Tibial nerve (tissue), 4 donors: ENCODE measurements around the gene CACNA2D2. TPM values are rescaled to one million over a fixed set of nuclear protein-coding genes. Genes with fewer than 3 reads are reported as not detected.

Experiments
- DNase-seq, 2 donors: peaks; one replicate each; pipeline ENCODE4 v3.0.0-alpha.2; 2019; ENCODE audit warnings: low spot score in 2 of 2
- H3K27ac ChIP-seq, 4 donors: fragments of 200-600 bp; sonication (generic) in 3 of 4; one replicate each; pipeline ENCODE4 v1.5.1; 2017 to 2019; ENCODE audit warnings: mild to moderate bottlenecking in 1 of 4
- H3K27me3 ChIP-seq, 2 donors: fragments of 200-600 bp; sonication (generic) in 1 of 2; one replicate each; pipeline versions ENCODE4 v1.5.1 to v1.6.0; 2017 to 2019
- H3K36me3 ChIP-seq, 3 donors: fragments of 200-600 bp; sonication (generic); one replicate each; pipeline ENCODE4 v1.5.1; 2018 to 2019
- H3K4me1 ChIP-seq, 4 donors: fragments of 200-600 bp; sonication (generic) in 3 of 4; one replicate each; pipeline ENCODE4 v1.5.1; 2017 to 2019
- H3K4me3 ChIP-seq, 4 donors: fragments of 200-600 bp; sonication (generic) in 3 of 4; one replicate each; pipeline ENCODE4 v1.5.1; 2017 to 2019; ENCODE audit warnings: mild to moderate bottlenecking in 1 of 4, moderate library complexity in 1 of 4
- H3K9me3 ChIP-seq, 4 donors: fragments of 200-600 bp; sonication (generic) in 3 of 4; one replicate each; pipeline ENCODE4 v1.5.1; 2017 to 2019
- CTCF ChIP-seq, 5 experiments: fragments of 200-600 bp in 3 of 5; fragments of 450-650 bp in 2 of 5; sonication (generic) in 3 of 5; IDR thresholded peaks; one replicate each; pipeline ENCODE4 v1.5.1; 2016 to 2019; ENCODE audit warnings: antibody characterized with exemption in 5 of 5, mild to moderate bottlenecking in 3 of 5, moderate library complexity in 2 of 5
- EP300 ChIP-seq, 2 donors: sonication (generic); formaldehyde crosslinking; IDR thresholded peaks; one replicate each; pipeline ENCODE4 v1.6.1; 2017; ENCODE audit warnings: antibody characterized with exemption in 2 of 2, mild to moderate bottlenecking in 1 of 2
- POLR2A ChIP-seq, 2 donors: fragments of 450-650 bp; IDR thresholded peaks; one replicate each; pipeline ENCODE4 v1.6.1; 2017; ENCODE audit warnings: antibody characterized with exemption in 2 of 2, mild to moderate bottlenecking in 2 of 2, moderate library complexity in 2 of 2
- WGBS, 2 donors: methylation state at CpG; one replicate each; pipeline ENCODE4 v1.1.5; 2018; 5-methylcytosine and 5-hydroxymethylcytosine counted together
- total RNA-seq, 4 donors: library from RNA; depleted of rRNA; stranded (reverse); fragments of >200 nt; gene quantifications; one replicate each; pipeline ENCODE4 v1.1.0, GENCODE V29; 2016

CACNA2D2 gene
- total RNA-seq, 4 donors from 2014 or later = 0.84 to 2.0 (median 1.2) TPM

GRCh38 chr3:50470658-50471057 lies 32.8 kb downstream of the CACNA2D2 start:
- Histone ChIP-seq H3K27me3 (no peaks in the 10 kb centered on the region), H3K36me3 (no peaks in the 10 kb centered on the region), H3K9me3 (no peaks in the 10 kb centered on the region), H3K4me1 (no peaks in the 10 kb centered on the region), H3K4me3 (no peak overlapping the region), H3K27ac (no peak overlapping the region)
- TF ChIP-seq CTCF (IDR thresholded peaks at IDR 0.05) = no peak
- TF ChIP-seq POLR2A (IDR thresholded peaks at IDR 0.05) = no peak
- no peak for DNase-seq
- 83 to 88% methylated on average over 12 of the region's 12 CpGs for WGBS, 2 donors

- TF ChIP-seq EP300 (IDR thresholded peaks at IDR 0.05) (no peak), CTCF (IDR thresholded peaks at IDR 0.05) (no peak), POLR2A (IDR thresholded peaks at IDR 0.05) (no peak)
- H3K36me3 ChIP-seq = no peaks in the 10 kb centered on the region
- no peak for DNase-seq
- H3K4me3 ChIP-seq = no peak overlapping the region
- H3K4me1 ChIP-seq = no peaks in the 10 kb centered on the region
- no peaks in the 10 kb centered on the region for H3K9me3 ChIP-seq
- 48 to 68% methylated on average over 9 to 10 of the region's 10 CpGs for WGBS, 2 donors
- no peak overlapping the region for H3K27ac ChIP-seq
- no peaks in the 10 kb centered on the region for H3K27me3 ChIP-seq
Measured at GRCh38 chr3:50467919-50468318, 35.5 kb downstream of the CACNA2D2 start.

DNA sequence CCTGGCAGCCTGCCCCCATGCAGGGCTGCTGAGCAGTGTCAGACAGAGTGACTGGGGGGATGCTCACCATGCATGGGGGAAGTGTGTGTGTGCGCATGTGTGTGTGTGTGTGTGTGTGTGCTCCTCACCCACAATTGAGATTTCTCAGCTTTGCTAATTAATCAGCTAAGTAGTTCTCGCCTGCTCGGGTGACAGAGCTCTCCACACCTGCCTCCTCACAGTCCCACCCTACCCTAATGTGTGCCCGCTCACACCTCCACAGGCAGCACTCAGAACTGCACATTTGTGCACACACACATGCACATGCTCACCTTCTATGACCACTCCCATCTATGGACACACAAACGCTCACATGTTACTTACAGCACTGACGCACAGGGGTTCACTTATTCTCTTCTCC lies 37.3 kb downstream of the CACNA2D2 start:
- TF ChIP-seq POLR2A (IDR thresholded peaks at IDR 0.05) (no peak), CTCF (IDR thresholded peaks at IDR 0.05) (no peak), EP300 (IDR thresholded peaks at IDR 0.05) (no peak)
- no peak overlapping the region for H3K4me3 ChIP-seq
- H3K9me3 ChIP-seq = no peaks in the 10 kb centered on the region
- H3K27me3 ChIP-seq = no peaks in the 10 kb centered on the region
- 83 to 92% methylated on average over 6 of the region's 6 CpGs for WGBS, 2 donors
- H3K27ac ChIP-seq = no peak overlapping the region
- no peak for DNase-seq
- no peaks in the 10 kb centered on the region for H3K36me3 ChIP-seq
- no peaks in the 10 kb centered on the region for H3K4me1 ChIP-seq

DNA sequence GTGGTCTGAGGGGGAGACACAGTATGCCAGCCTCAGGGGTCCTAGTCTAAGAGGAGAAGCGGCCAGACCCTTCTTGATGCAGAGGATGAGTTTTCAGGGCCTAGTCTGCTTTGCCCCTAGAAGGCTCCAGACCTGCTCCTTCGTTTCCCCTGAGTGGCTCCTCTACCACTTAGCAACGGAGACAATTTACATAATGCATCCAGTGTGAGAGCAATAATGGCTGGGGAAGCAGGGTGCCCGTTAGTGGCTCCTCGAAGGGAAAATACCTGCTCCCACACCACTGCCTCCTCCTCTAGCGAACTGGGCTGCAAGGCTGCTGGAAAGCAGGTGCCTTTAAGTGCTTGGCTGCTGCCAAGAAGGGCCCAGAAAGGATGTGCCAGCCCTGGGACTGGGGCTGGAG lies 38.9 kb downstream of the CACNA2D2 start:
- Histone ChIP-seq H3K4me3 (no peak overlapping the region), H3K27ac (no peak overlapping the region), H3K9me3 (no peaks in the 10 kb centered on the region), H3K27me3 (no peaks in the 10 kb centered on the region), H3K4me1 (no peaks in the 10 kb centered on the region), H3K36me3 (no peaks in the 10 kb centered on the region)
- DNase-seq = no peak
- TF ChIP-seq POLR2A (IDR thresholded peaks at IDR 0.05) (no peak), EP300 (IDR thresholded peaks at IDR 0.05) (no peak), CTCF (IDR thresholded peaks at IDR 0.05) (no peak)
- WGBS, 2 donors = 65 to 67% methylated on average over 6 of the region's 6 CpGs

- WGBS, 2 donors = 65 to 74% methylated on average over 3 of the region's 3 CpGs
Measured at GRCh38 chr3:50459785-50460184, 43.6 kb downstream of the CACNA2D2 start.

More at GRCh38 chr3:50459785-50460184, 43.6 kb downstream of the CACNA2D2 start:
- Histone ChIP-seq H3K9me3 (no peaks in the 10 kb centered on the region), H3K27ac (no peak overlapping the region), H3K27me3 (no peaks in the 10 kb centered on the region), H3K36me3 (no peaks in the 10 kb centered on the region), H3K4me3 (no peak overlapping the region), H3K4me1 (no peaks in the 10 kb centered on the region)
- DNase-seq = no peak
- TF ChIP-seq POLR2A (IDR thresholded peaks at IDR 0.05) (no peak), EP300 (IDR thresholded peaks at IDR 0.05) (no peak), CTCF (IDR thresholded peaks at IDR 0.05) (no peak)
